ENCODE results near the gene C1orf198.

Gene C1orf198

DNA sequence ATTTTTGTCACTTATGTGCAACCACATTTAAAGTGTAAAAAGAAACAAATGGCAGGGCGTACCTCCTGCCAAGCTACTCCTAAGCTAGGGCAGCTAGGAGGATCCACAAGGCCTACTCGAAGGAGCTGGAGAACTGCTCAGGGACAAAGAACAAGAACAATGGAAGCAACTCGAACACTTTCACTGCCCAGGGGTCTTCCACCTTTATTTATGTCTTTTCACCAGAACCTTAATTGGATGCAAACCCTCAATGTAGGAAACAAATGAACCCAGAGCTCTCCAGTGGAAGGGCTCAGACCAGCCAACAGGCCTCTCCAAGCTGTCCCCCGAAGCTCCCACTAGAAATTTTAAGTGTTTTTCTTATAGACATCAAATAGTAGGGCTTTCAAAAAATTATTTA is 39.9 kb downstream of the C1orf198 start:
- DNase-seq = no peak

DNA sequence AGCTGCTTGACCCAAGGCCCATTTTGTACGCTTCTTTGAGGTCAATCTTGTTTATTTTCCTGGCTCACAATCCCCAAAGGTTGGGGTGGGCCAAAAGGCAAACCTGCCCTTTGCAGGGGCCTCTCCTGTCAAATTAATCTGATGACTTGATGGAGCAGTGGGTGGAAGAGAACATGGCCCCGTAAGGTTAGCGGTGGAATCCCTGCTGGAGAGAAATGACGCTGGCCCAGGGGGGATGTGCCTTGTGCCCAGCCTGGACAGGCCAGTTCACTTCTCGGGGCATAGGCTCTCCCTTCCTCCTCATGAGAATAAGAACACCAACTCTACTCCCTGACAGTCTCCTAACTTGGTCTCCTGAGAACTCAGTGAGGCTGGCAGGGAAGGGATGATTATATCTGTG is 40.5 kb downstream of the C1orf198 start:
- DNase-seq = no peak

DNA sequence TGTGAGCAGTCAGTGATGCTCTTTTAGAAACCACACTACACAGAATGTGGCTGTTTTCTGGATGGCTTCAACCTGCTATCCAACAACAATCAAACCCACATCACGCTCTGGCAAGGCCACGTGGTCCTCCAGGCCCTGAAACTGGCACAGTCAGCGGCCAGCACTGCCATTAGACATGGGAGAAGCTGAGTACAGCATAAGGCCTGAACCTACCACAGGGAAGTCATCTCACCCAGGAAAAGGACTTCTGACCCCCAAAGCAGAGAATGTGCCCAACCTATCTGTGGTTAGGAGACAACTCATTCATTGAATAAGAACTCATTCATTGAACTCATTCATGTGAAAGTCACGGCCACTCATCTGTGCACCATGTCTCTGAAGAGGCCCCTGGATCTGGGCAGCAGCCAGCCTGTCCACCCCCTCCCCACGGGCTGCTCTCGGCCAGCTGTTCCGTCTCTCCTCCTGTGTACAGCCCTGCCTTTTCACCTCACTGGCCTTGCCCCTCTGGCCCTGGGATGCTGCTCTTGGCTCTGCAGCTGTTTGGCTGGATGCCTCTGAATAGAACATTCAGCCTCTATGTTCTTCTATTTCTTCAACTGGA is 41.1 kb downstream of the C1orf198 start:
- no peak for DNase-seq

DNA sequence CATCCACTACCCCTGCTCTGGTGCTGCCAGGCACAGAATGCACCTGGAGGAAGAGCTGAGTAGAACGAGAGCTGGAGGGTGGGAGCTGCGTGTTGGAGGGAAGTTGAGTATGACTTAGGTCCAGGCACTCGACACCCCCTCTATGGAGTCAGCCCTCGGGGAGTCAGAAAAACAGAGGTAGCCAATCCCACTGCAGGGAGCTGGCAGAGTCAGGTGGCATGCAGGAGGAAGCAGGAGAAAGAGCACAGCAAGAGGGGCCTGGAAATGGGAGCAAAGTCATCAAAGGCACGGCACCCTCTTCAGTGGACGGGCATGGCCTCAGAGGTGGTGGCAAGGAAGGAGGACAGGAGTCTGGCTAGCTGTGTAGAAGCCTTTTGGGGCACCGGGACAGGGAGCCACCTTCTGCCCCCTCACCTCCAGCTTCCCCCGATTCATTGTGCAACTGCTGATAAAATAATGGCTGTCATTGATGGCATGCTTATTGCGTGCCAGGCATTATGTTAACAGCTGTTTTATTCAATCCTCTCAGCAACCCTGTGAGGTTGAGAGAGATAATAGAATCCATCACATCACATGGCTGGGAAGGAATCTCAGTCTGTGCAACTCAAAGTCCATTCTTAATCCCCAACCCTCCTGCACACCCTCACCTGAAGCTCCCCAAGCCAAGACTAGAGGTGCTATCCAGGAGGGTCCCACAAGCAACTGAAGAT is 42.0 kb downstream of the C1orf198 start:
- no peak for DNase-seq

DNA sequence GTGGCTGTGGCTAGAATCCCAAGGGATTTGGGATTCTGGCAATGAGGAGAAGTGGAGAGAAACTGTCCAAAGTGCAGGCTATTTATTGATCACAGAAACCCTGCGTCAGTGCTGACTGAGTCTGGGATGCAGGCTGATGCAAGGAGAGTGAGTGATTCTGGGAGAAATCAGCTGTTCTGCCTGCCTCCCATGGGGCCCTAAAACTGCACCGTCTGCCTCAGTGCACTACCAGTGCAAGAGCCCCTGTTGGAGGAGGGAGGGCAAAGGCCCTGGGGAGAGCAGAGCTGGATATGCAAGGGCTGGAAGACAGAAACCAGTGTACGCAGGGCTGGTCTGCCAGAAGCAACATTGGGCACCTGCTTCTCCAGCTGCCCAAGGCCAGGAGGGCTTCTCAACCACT is 42.6 kb downstream of the C1orf198 start:
- DNase-seq = no peak

DNA sequence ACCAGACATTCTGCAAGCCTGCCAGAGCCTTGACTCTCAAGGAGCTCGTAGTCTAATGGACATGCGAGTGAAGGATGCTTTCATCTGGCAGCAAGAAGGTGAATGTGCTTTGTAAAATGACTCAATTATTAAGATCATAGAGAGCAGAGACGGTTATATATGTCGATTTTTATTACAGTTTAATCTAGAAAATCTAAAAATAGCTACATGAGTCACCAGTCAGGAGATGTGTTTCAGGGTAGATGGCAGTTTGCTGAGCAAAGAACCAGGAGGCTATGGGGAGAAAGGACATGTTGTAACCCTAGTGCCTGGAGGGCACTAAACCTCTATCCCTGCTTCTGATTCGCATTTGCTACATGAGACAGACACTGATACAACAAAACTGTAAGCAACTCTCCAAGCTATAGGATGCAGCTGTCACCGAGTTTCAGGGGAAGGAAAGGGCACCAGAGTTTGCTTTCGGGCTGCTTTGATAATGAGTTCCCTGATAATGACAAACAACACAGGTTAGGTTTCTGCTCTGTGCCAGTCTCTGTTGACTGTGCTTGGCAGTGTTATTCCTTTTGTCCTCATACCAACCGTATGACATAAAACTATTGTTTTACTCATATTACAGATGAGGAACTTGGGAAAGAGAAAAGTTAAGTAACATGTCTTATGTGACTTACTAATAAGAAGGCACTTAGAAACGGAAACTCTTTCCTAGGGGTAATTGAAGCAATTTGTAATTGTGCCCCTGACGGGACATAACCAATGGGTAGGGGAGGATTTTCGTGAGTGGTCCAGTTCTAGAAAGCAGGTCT is 43.2 kb downstream of the C1orf198 start:
- DNase-seq = no peak

DNA sequence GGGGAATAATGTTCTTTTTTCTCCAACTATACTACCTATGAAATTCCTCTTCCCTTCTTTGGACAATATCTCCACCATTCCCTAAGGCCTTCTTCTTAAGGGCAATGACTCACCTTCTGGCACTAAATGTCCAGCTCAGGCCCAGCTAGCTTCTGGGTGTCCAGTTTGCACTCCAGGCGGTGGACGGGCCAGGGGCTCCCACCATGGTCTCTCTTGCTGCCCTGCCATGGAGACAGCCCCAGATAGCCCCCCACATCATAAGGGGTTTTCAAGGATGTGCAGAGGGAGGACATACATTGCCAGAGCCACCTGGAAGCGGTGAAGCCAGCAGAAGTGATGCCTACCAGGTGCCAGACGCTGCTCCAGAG is 43.8 kb downstream of the C1orf198 start:
- DNase-seq = no peak

DNA sequence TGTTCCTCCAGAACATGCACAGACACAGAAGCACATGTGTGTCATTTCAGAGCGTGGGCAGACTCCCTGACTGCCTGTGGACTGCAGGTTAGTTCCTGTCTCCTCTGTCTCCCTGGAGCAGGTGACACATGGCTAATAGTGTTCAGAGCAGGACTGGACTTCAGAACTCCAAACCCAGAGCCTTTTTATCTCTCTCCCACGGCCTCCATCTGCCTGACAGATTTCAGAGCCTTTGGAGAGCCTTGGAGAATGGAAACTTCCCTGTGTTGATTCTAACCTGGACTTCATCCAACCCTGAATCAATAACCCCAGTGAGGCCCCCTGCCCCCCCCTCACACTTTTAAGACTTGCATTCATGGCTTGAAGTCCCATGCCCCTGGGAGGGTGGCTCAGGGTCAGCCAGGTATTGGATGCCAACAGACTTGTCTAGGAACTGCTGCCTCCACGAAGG is 44.4 kb downstream of the C1orf198 start:
- no peak for DNase-seq

DNA sequence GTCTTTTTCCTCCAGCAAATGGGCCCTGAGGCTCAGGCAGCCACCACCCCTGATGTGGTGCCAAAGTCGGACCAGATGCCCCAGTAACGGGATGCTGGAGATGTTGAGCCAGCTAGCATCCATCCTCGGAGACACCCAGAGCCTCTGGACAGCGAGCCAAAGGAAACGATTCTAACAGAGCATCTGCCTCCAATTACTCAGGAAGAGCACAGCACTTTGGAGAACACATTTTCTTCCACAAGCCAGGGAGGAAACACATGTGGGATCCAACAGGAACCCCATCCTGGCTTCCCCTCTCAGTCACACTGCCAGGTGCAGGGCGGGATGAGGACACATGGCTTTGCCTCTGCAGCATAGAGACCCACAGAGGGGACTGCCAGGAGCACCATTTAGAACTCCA is 44.9 kb downstream of the C1orf198 start:
- DNase-seq = no peak

DNA sequence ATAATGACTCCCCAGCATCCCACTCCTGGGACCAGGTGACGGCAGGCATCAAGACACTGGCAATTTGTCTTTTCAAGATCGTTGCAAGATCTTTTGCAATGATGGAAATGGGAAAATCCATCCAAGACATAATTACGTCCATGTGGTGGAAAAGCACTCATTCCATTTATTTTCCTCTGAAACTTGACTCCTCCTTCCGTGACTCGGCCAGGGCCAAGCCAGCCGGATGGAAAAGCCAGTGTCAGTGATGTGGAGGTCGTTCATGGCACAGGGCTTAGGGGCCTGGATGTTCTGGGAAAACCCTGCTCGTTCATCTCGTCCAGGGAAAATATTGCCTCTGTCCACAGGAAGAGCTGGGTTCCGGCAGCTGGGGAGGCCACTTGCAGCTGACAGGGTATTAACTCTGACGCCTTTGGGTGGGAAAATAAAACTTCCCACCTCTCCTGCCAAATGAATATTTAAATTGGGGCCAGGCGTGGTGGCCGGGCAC is 46.2 kb downstream of the C1orf198 start:
- DNase-seq = no peak

DNA sequence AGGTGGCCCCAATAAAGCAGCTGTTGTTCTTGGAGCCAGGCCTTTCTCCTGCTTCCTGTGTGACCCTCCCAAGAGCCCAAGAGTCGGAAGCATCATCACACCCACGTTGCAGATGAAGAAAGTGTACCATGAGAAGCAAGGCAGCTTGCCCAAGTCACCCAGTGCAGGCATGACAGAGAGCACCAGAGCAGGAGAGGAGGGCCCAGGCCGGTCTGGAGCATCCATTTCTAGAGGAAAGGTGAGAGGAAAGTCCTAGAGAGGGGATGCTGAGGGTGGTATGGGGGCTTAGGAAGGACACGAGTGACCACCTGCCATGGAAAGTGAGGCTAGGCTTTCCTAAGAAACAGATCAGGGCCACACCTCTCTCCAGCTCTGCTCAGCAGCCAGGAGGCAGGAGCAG is 47.0 kb downstream of the C1orf198 start:
- no peak for DNase-seq

DNA sequence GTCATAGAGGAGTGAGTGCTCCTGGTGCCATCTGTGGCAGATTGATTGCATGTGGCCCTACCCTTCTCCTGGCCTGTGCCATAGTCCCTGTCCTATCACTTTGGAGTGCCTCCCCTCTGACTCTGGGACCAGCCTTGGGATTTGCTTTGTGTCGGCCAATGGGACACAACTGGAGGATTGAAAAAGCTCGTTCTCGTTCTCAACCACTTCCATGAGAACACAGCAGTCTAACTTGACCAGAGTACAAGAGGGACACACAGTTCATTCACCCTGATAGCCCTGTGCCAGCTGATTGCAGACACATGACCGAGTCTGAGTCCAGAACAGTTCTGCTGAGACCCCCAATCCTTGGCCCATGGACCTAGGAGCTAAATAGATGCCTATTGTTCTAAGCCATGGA is 47.8 kb downstream of the C1orf198 start:
- DNase-seq = no peak

DNA sequence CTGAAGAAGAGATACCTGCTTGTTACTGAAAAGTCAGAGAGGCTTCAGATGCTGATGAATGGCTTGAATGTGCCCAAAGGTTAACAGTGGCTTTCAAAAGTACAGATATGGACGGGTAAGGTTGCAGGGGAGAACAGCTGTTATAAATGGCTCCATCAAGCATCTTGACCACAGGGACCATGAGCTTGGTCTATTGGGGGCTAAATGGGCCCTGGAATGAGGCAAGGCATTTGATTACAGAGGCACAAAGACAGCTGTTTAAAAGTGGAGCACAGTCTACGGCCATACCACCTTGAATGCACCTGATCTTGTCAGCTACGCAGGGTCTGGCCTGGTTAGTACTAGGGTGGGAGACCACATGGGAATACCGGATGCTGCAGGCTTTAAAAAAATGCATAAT is 48.3 kb downstream of the C1orf198 start:
- DNase-seq = no peak

DNA sequence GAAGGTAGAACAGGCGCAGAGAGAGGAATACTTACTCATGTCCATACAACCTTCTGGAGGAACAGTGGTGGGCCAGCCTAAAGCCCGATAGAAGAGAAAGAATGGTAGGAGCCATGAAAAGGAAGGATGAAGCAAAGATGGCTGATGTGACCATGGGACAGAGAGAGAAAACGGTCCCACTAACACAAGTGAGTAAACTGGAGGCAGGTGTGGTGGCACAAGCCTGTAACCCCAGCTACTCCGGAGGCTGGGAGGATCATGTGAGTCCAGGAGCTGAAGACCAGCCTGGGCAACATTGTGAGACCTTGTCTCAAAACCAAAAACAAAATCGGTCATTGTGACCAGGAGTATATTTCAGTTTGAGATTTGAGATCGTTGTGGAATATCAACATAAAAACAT is 49.4 kb downstream of the C1orf198 start:
- DNase-seq = no peak

DNA sequence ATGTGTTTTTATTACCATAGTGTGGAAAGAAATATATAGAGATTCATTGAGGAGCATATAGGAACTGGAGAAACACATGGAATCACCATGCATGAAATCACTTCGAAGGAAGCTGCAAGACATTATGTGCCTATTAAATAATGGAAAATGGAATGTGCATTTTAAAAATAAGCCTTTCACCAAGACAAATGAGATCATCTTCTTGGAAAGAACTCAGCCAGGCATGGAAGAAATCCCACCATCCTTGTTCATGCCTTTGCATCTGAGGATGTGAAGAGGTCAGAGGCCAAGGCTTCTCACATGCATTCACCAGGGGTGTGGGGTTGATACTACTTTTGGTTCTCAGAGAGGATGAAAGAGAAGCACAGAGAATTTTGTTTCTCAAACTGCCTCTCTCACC is 50.0 kb downstream of the C1orf198 start:
- no peak for DNase-seq

DNA sequence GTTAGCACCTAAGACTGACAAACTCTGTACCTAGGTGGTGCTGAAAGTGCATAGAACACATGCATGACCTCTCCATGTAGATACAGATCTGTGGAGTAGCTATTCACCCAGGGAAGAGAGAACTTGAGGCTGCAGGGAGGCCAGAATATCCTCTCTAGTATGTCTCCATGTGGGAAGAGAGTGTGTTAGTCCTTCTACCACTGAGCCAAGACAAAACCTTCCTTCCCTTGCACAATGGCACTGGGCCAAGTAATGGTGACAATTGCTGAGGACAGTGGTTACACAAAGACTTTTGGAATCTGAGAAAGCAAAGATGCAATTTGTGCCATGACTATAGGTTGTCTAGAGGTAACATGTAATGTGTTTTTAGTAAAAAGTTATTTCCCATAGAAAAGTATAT is 52.3 kb downstream of the C1orf198 start:
- DNase-seq = no peak

DNA sequence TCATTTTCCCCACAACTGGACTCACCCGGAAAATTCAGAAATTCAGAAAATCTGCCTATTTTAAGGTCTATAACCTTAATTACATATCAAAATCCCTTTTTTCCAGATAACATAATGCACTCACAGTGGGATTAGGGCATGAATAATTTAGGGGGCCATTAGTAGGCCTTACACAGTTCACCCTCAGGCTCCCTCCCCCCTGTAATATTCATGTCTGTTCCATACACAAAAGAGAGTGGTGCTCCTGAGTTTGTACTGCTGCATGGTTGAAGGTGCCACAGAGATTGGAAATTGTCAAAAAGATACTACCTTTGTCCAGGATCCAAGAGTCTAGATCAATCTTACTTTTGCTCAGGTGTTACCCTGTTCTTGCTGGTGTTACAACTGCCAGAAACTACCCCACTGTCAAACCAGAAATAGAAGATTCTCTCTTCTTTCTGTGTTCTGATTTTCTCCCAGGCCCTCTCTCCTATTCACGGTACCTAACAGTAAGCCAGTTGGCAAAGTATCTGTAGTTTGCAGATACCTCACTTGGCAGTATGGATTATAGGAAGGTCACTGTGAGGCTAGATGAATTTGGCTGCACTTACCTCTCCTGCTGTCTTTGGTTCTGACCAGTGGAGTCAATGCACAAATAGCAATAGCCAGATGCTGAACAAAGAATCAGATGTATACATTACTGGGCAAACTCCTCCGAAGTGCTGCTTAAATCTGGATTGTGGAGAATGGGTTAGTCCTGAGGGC is 53.2 kb downstream of the C1orf198 start:
- no peak for DNase-seq

DNA sequence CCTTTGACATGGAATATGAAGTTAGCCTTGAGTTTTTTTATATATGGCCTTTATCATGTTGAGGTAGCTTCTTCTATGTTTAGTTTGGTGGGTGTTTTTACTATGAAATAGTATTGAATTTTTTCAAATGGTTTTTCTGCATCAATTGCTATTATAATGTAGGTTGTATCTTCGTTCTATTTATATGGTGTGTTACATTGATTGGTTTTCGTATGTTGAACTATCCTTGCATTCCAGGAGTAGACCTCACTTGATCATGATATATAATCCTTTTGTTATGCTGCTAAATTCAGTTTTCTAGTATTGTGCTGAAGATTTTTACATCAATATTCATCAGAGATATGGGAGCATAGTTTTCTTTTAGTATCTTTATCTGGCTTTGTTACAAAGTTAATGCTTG is 55.8 kb downstream of the C1orf198 start:
- DNase-seq = no peak

DNA sequence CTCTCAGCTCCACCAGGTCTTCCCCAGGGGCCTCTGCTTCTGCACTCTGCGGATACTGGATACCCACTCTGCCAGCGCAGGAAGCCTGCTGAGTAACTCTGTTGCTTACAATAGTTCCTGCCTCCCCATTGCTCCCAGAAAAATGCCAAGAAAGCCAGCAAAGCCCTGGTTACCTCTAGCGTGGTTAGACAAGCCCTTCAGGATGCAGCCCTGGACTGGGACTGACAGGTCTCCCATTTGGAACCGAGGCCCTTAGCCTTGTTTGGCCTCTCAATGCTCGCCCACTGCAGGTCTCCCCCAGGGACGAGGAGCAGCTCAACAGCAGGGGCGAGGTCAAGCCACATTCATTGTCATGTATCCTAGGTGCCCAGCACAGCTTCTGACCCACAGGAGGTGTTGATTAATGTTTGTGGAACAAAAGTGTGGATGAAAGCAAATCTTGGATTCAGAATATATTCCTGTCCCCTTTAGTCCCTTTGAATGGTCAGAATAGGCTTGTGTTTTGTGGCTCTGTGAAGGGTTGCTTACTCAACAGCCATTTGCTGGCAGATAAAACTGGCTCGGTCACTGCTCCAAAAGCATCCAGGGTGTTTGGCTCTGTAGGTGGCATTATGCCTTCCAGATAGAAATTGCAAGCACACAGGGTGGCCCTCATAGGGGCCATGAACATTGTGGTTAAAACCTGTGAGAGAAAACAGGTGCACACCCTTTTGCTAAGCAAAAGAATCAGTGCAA is 58.9 kb downstream of the C1orf198 start:
- no peak for DNase-seq

DNA sequence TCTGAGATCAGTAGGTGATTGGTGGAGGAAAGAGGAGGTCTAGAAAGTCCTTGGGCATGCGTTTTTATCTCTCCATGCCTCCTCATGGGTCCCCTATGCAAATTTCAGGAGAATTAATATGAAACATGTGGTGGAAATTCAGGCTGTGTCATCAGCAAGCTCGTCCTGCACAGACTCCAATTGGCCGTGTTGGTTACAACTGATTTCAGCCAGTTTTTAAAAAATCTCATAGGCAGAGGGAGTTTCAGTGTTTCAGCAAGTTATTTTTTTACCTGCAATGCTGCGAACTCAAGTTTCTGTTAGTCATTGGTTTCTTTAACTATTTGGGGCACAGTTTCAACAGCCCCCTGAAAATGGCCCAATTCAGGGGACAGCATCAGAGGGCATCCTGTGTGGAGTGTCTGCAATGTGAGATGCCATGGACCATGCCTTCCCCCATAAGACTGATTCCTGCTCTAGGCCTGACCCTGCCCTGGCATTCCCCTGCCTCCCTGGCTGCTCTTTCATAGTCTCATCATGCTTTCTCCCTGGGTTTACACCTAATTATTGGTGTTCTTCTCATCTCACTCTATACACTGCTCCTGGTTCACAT is 59.9 kb downstream of the C1orf198 start:
- DNase-seq = no peak

DNA sequence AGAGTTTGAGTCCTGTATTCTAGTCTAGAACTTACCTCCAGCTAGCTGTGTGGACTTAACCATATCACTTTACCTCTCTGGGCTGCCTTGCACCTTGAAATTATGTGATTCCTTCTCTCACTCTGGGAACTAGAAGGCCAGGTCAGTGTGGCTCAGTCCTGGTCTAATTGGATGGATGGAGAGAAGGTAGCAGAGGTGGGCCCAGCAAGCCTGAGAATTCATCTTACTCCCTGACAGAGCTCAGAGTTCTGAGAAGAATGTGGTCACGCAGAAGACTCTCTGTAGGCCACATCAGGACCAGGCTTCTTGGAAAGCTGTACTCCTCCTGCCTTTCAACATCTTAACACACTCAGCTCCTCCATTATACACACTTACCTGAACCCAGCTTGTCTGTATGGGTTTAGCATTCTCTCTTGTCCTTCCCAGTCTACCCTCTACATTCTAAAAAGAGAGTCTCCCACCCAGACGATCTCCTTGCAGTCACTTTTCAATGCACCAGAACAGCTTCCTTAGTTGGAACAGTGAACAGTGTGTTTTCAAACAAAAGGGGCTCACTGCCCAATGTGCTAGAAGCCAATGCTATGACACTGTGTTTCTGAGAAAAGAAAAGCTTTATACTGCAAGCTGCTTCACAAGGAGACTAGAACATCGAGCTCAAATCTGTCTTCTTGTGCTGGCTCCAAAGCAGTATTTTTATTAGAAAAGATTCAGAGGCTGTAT is 60.6 kb downstream of the C1orf198 start:
- no peak for DNase-seq

DNA sequence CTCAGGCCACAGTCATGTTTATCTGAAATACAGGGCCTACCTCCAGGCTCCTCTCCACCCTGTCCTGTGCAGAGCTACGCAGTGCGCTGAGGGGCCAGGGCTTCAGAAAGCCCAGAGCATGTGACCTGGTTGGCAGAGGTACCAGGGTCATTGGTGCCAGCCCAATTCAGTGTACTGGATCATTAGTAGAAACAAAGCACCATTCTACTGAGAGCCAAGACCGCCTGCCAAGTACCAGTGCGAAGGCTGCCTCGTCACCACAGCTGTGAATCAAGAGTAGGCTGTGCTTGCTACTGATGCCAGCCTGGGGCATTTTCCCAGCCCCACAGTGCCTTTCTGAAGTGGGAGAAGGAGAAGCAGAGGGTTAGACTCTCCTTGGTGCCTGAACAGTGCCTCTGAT is 61.3 kb downstream of the C1orf198 start:
- DNase-seq = no peak

All from activated effector memory CD4-positive, alpha-beta T cell treated with Interleukin-2 at 50 U/mL for 16 hours (primary cell).